HG03571 (cell line): ENCODE data around the gene FNDC3A.
"Not testable (repeated sequence)": the region's sequence is repeated elsewhere in the genome, so short reads cannot be mapped to it uniquely, and the experiment has no call there.

Source experiments
- ATAC-seq: cut with Tn5 transposase; IDR thresholded peaks from one replicate; pipeline ENCODE4 v1.9.1; 2021; ENCODE audit not compliant: unreplicated experiment

The FNDC3A gene

DNA sequence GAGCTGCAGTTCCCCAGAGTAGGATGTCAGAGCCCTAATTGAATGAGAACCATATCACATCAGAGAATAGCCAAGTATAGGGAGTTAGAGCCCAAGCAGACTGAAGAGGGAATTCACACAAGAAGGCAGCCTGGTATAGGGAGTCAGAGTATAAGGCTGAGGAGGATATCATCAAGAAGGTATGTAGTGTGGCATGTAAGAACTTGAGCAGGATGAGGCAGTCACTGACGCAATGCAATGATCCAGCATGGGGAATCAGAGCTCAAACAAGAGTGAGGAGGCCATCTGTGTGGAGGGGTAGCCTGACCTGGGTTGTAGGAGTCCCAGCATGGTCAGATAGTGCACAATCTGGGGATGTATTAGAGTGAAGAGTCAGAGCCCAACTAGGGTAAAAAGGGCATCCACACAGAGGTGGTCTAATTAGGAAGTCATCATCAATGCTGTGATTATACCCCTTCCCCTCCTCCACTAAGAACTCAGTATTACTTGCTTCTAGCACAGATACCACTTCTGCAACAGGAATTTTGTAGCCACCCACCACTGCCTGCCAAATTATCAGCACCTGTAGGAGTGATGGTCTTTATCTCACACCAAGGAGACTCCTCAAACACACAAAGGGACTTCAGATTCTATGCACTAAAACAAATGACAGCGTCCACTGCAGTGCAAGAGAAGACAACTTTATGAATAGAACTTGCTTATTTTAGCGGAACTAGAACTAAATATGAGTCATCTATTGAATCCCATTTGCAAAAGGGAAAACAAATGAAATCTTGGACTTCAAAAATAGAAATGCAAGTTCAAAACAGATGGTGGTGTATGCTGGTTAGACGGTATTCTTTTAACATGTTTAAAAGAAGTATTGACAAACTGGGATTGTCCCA lies 107.2 kb downstream of the FNDC3A start:
- ATAC-seq: peak; percentile 56

DNA sequence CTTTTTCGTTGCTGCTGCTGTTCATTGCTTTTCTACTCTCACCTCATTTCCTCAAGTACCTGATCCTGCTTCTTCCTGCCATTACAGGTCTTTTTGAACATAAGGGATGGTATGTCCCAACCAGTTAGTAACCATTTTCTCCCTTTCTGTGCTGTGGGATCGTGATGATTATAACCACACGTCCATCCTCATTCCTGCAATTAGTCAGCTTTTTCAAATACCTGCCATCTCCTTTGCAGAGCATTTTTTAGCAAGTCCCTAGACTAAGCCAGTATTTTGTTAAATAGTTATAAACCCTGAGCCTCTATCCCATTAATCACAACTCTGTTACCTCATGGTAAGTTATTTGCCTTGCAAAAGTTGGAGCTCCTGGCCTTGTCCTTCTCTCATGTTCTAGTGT lies 109.2 kb downstream of the FNDC3A start:
- ATAC-seq: no peak

DNA sequence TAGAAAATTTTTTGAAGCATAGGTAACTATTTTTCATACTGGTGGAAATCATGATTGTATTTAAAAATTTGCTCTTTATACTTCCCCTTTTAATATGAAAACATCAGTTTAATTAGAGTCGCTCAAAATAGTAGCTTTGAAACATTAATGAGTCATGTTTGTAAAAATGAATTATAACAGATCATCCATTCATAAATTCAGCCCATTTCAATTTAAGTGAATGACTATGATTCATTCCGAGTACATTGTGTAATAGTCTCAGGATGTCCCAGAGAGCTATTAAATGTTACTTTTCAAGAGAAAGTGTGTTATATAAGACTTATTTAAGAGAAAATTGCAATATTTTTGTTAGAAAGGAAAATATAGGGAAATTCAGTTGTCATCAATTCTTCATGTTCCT lies 111.0 kb downstream of the FNDC3A start:
- no peak for ATAC-seq

GRCh38 chr13:49093376-49093775 lies 117.7 kb downstream of the FNDC3A start:
- ATAC-seq: no peak

DNA sequence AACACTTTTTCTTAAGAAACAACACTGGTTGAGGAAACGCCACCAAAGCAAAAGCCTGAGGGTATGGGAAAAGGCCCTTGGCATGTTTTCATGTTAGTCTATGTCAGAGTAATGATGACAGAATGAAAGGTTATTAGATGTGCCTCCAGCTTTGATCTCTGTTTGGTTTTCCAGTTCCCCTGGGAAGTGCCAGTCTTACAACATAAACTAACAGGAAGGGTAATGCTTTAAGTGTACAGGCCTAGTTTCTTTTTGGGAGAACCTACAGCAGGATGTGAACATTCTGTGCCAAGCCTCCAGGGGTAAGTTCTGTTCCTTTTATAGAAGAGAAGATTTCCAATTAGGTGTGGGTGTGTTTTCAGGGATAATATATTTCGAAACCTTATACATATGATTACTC lies 121.7 kb downstream of the FNDC3A start:
- ATAC-seq: no peak

DNA sequence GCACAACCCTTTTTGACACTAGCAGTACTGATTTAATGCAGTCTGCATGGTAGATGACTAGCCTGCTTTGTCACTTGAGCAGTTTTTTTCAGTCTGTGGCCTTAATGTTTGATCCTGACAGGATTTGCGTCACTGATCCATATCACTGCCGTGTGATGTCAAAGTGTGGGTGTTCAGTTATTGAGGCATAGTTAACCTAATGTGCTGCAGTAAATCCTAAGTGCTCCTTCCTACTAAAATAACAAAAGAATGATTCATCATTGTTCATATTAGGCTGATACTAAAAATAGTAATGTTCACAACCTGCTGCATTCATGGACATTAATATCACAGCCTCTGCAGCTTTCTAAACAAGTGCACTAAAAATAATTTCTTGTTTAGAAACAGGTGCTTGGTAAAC lies 122.5 kb downstream of the FNDC3A start:
- ATAC-seq: no peak

DNA sequence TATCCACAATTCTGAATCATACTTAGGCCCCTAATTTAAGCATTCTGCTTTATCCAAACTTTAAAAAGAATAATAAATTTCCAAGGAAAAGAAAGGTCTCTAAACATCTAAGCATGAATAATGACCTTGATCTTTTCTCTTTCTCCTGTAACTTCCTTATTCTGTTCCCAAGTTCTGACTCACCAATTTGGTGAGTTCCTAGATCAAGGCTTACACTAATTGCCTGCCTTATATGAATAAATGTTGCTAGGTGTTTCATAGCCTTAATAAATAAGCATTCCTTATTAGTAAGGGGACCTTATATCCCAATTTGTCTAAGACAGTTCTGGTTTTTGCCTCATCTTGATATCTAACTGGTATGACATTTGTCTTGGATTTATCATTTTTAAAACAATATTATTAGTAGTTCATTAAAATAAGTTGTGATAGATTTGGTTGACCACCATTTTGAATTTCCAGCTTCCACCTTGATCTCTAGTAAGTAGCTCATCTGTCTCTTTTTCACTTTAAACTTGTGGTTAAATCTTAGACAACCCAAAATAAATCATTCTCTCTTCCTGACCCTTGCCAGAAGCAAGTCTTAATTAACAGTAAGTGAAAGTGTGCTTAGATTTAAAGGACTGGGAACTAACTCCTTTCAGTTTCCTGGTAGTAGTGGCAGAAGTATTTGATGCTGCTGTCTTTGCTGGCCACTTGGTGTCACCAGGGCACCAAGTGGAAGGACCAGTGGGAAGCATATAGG lies 123.2 kb downstream of the FNDC3A start:
- no peak for ATAC-seq

- ATAC-seq: no peak
Observed at GRCh38 chr13:49099513-49099877, 123.8 kb downstream of the FNDC3A start.

GRCh38 chr13:49100637-49101570 lies 125.2 kb downstream of the FNDC3A start:
- no peak for ATAC-seq

- ATAC-seq: no peak
Observed at GRCh38 chr13:49108196-49108595, 132.5 kb downstream of the FNDC3A start.

- no peak for ATAC-seq
Observed at GRCh38 chr13:49110122-49110912, 134.6 kb downstream of the FNDC3A start.

DNA sequence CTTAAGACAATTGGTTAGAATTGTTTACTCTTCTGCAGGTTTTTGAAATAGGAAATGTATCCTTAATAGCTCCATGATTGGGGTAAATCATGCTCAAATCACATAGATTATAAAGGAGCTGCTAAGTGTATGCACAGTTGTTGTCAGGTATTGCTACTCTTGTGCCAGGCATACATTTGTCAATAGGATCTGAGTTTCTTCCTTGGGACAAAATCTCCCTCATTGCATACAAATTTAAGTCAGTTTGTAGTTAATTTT lies 135.1 kb downstream of the FNDC3A start:
- ATAC-seq: no peak

DNA sequence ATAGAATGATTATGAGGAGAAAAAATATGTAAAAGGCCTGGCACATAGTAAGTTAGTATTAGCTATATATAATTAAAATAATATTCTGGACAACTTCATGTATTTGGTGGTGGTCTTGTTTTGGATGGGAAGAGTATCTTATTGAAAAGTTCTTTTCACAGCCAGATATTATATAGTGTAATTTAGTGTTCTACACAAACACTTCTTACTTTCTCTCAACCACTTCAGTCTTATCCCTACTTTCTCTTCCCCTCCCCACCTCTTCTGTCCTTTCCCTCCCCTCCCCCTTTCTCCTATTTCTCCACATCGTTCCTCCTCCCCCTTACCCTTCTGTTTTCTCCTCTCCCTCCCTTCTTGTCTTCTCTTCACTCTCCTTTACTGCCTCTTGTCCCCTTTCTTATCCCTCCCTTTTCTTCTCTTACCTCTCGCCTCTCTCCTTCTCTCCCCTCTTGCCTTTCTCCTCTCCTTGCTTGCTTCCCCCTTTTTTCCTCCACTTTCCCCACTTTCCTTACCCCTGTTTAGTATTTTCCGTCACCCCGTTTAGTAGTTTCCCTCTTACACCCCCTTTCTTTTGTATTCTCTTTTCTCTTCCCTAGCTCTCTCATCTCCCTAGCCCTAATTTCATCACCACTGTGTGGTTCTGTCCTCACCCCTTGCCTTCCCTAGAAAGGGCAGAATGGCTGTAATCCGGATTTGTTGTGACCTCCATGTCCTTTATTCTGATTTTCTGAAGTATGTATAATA lies 137.2 kb downstream of the FNDC3A start:
- ATAC-seq: no peak

DNA sequence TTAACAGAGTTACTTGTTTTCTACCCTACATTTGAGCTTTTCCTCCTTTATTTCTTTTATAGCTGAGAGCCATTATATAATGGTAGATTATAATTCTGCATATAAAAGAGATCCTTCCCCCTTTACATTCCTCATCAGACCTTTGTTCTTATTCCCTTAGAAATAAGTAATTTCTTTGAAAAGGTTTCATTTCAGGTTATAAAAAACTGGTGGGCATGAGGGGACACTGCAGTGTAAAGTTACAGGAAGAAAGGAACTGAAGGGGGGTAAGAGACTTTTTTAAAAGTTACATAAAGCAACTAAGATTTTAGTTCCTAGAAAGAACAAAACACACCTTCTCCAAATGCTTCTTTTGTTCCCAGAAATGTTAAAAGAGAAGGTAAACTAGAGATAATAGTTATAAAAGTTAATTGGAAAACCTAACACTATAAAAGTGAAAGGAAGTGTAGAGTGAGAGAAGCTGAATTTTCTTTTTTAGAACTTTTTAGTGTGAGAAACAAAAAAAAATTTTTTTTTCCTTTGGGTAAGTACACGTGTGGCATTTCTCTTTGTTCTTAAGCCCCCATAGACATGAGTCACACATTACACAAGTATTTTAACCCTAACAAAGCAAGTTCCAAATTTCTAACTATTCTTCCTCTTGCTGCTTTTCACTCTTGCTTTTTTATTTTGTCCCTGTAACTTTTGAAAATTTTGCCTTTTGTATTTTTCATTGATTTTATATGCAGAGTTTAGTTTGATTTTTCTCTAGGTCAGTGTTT lies 138.0 kb downstream of the FNDC3A start:
- ATAC-seq: no peak

DNA sequence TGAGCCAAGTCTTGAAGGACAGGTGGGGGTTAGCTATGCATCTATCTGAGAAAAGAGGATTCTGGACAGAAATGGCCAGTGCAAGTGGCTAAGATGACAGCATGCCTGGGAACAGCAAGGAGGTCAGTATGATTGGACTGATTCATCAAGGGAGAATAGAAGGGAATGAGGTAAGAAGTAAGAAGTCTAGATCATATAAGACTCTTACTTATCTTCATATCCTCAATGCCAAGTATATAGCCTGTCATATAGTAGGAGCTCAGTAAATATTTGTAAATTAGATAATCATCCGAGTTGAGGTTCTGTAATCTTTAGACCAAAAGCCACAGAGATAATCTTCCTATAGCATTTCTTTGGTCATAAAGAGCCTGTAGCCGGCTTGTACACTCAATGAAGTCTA lies 141.2 kb downstream of the FNDC3A start:
- ATAC-seq: no peak

DNA sequence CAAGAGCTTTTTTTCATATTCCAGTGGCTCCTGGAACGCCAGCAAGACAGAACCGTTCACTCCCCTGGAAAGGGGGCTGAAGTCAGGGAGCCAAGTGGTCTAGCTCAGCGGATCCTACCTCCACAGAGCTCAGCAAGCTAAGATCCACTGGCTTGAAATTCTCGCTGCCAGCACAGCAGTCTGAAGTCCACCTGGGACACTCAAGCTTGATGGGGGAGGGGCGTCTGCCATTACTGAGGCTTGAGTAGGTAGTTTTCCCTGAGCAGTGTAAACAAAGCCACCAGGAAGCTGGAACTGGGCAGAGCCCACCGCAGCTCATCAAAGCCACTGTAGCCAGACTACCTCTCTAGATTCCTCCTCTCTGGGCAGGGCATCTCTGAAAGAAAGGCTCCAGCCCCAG lies 142.7 kb downstream of the FNDC3A start:
- not testable (repeated sequence) for ATAC-seq

DNA sequence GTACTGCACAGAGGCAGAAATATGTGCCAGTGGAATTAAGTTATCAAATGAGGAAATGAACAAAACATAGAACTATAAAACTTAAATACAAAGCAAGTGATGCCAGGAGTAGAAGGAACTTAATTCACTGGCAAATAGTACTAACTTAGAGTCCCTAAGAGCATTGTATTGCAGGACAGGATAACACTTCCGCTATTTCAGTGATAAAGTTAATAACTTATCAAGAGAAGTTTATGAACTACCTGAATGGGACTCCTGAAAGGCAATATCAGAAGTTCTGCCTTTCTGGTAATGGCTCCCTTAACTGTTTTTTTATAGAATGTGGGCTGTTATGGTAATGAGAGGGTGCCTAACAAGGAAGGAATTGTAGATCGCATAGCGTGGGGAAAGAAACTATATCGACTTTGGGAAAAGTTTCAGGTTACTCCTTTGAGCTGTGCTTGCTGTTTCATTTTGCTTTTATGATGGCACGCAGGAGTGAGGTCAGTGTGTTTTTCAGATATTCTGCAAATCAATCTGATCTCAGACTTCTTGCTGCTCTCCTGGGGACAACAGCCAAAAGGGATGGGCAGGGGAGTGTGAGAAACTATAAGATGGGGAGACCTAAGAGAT lies 149.1 kb downstream of the FNDC3A start:
- no peak for ATAC-seq

GRCh38 chr13:49125964-49126524 lies 150.3 kb downstream of the FNDC3A start:
- ATAC-seq: no peak
